SK-N-SH (cell line): ENCODE results near the gene PARP12. TPM values are rescaled to one million over a fixed set of nuclear protein-coding genes. Genes with fewer than 3 reads are reported as not detected.

Experiments used
- CTCF ChIA-PET: fragments of 300-600, 350-600 bp; formaldehyde crosslinking; extraction: SDS; loops from one replicate; lab custom pipeline; 2021; lab: Yijun Ruan, JAX
- POLR2A ChIA-PET: fragments of 350-600 bp; sonication (Branson Sonifier 250); formaldehyde crosslinking; extraction: SDS; loops from one replicate; lab custom pipeline; 2020; ENCODE audit warnings: antibody characterized with exemption, inconsistent platforms; lab: Yijun Ruan, JAX
- DNase-seq: peaks from one replicate; pipeline ENCODE4 v3.0.0; 2012
- H2AFZ ChIP-seq: fragments of 200-600 bp; sonication (generic); 2 replicates; pipeline ENCODE4 v1.8.1; 2016; ENCODE audit warnings: antibody characterized with exemption, mild to moderate bottlenecking, low read depth
- H3F3A ChIP-seq: fragments of 200-600 bp; sonication (generic); replicated peaks from 2 replicates; pipeline ENCODE3; 2016; ENCODE audit warnings: antibody characterized with exemption, mild to moderate bottlenecking; ENCODE audit not compliant: insufficient read depth
- H3K27ac ChIP-seq, 2 experiments: fragments of 200-500 bp in 1 of 2; fragments of 200-600 bp in 1 of 2; sonication (Bioruptor generic) in 1 of 2; sonication (generic), shearing (Covaris generic) in 1 of 2; 2 replicates each; pipeline versions ENCODE4 v1.5.1 to v1.6.1; 2014 to 2016; ENCODE audit warnings: low read depth in 2 of 2, inconsistent platforms in 1 of 2, low read length in 1 of 2, mild to moderate bottlenecking in 1 of 2, mixed read lengths in 1 of 2
- H3K27me3 ChIP-seq: fragments of 200-600 bp; sonication (generic), shearing (Covaris generic); 2 replicates; pipeline ENCODE4 v1.6.1; 2016; ENCODE audit warnings: mixed run types; ENCODE audit not compliant: insufficient read depth
- H3K36me3 ChIP-seq, 2 experiments: fragments of 200-500 bp in 1 of 2; fragments of 200-600 bp in 1 of 2; sonication (Bioruptor generic) in 1 of 2; sonication (generic) in 1 of 2; replicated peaks in 1 of 2; 2 replicates each; pipeline versions ENCODE3 to v1.5.1; 2014 to 2016; ENCODE audit warnings: low read length in 1 of 2, mild to moderate bottlenecking in 1 of 2; ENCODE audit not compliant: insufficient read depth in 2 of 2, control insufficient read depth in 1 of 2
- H3K4me1 ChIP-seq, 2 experiments: fragments of 200-500 bp in 1 of 2; fragments of 200-600 bp in 1 of 2; sonication (Bioruptor generic) in 1 of 2; sonication (generic), shearing (Covaris generic) in 1 of 2; 2 replicates each; pipeline versions ENCODE4 v1.5.1 to v1.6.1; 2014 to 2016; ENCODE audit warnings: low read depth in 1 of 2, low read length in 1 of 2, mixed run types in 1 of 2; ENCODE audit not compliant: insufficient read depth in 2 of 2, control insufficient read depth in 1 of 2
- H3K4me2 ChIP-seq: fragments of 200-600 bp; sonication (generic), shearing (Covaris generic); 2 replicates; pipeline ENCODE4 v1.6.1; 2017; ENCODE audit warnings: mixed run types
- H3K4me3 ChIP-seq, 2 experiments: fragments of 200-500 bp in 1 of 2; fragments of 200-600 bp in 1 of 2; sonication (Bioruptor generic) in 1 of 2; sonication (generic), shearing (Covaris generic) in 1 of 2; 2 replicates each; pipeline versions ENCODE4 v1.5.1 to v1.8.1; 2014 to 2016; ENCODE audit warnings: low read depth in 2 of 2, inconsistent platforms in 1 of 2, low read length in 1 of 2, mild to moderate bottlenecking in 1 of 2, mixed read lengths in 1 of 2, moderate library complexity in 1 of 2
- H3K79me2 ChIP-seq: fragments of 200-600 bp; sonication (generic); 2 replicates; pipeline ENCODE4 v1.8.1; 2017; ENCODE audit warnings: mild to moderate bottlenecking; ENCODE audit not compliant: insufficient read depth
- H3K9ac ChIP-seq: fragments of 200-600 bp; sonication (generic); 2 replicates; pipeline ENCODE4 v1.6.1; 2017; ENCODE audit warnings: mixed run types
- H3K9me2 ChIP-seq: fragments of 200-600 bp; sonication (generic); 2 replicates; pipeline ENCODE4 v1.6.1; 2017; ENCODE audit warnings: mixed run types
- H3K9me3 ChIP-seq: fragments of 200-600 bp; sonication (generic); 2 replicates; pipeline ENCODE4 v1.6.1; 2017; ENCODE audit warnings: mixed run types, mild to moderate bottlenecking, moderate library complexity
- H4K20me1 ChIP-seq: fragments of 200-600 bp; sonication (generic); 2 replicates; pipeline ENCODE4 v1.6.1; 2017; ENCODE audit warnings: mild to moderate bottlenecking, mixed run types; ENCODE audit not compliant: insufficient read depth
- CHD2 ChIP-seq: fragments of 150-350 bp; IDR thresholded peaks from 2 replicates; pipeline ENCODE4 v1.6.1; 2018; ENCODE audit warnings: low read length; ENCODE audit not compliant: partially characterized antibody
- FOXJ3 ChIP-seq: sonication (generic); formaldehyde crosslinking; IDR thresholded peaks from 2 replicates; pipeline ENCODE4 v1.5.1; 2020; ENCODE audit warnings: mild to moderate bottlenecking, missing genetic modification reagents
- FOXM1 ChIP-seq: IDR thresholded peaks from 2 replicates; pipeline ENCODE4 v1.4.0; 2012; ENCODE audit warnings: low read depth, mild to moderate bottlenecking
- GABPA ChIP-seq: IDR thresholded peaks from 2 replicates; pipeline ENCODE4 v1.4.0; 2012; ENCODE audit warnings: low read depth, mild to moderate bottlenecking
- GATA2 ChIP-seq: sonication (generic); formaldehyde crosslinking; IDR thresholded peaks from 2 replicates; pipeline ENCODE4 v1.5.0; 2020; ENCODE audit warnings: mild to moderate bottlenecking, missing genetic modification reagents
- IRF3 ChIP-seq: fragments of 150-350 bp; IDR thresholded peaks from 2 replicates; pipeline ENCODE4 v1.6.1; 2016; ENCODE audit warnings: mild to moderate bottlenecking, low read depth, low read length
- JUND ChIP-seq: IDR thresholded peaks from 2 replicates; pipeline ENCODE4 v1.4.0; 2012
- MAX ChIP-seq: IDR thresholded peaks from 2 replicates; pipeline ENCODE4 v1.4.0; 2012; ENCODE audit warnings: low read depth
- NFIC ChIP-seq: IDR thresholded peaks from 2 replicates; pipeline ENCODE4 v1.4.0; 2012; ENCODE audit warnings: borderline replicate concordance
- NRF1 ChIP-seq: IDR thresholded peaks from 2 replicates; pipeline ENCODE4 v1.6.1; 2012; ENCODE audit warnings: low read depth, mild to moderate bottlenecking, low read length
- PBX3 ChIP-seq: IDR thresholded peaks from 2 replicates; pipeline ENCODE4; 2012
- POLR2AphosphoS5 ChIP-seq: IDR thresholded peaks from 2 replicates; pipeline ENCODE4 v1.6.1; 2012; ENCODE audit warnings: low read depth, low read length
- RAD21 ChIP-seq: IDR thresholded peaks from 2 replicates; pipeline ENCODE4 v1.6.1; 2012; ENCODE audit warnings: mild to moderate bottlenecking, low read length
- RCOR1 ChIP-seq: fragments of 150-350 bp; IDR thresholded peaks from 2 replicates; pipeline ENCODE4 v1.6.1; 2017; ENCODE audit warnings: antibody characterized with exemption, low read length
- REST ChIP-seq: IDR thresholded peaks from 2 replicates; pipeline ENCODE4 v1.6.1; 2012; ENCODE audit warnings: mild to moderate bottlenecking, low read depth, low read length, moderate library complexity
- RFX5 ChIP-seq: IDR thresholded peaks from 2 replicates; pipeline ENCODE4 v1.6.1; 2012; ENCODE audit warnings: mild to moderate bottlenecking, improper control_type of control experiment, low read length
- RXRA ChIP-seq: IDR thresholded peaks from 2 replicates; pipeline ENCODE4 v1.4.0; 2012; ENCODE audit warnings: low read depth, mild to moderate bottlenecking, borderline replicate concordance
- SIN3A ChIP-seq: IDR thresholded peaks from 2 replicates; pipeline ENCODE4 v1.6.1; 2012; ENCODE audit warnings: low read depth, mild to moderate bottlenecking, low read length, moderate library complexity, borderline replicate concordance
- TAF1 ChIP-seq: IDR thresholded peaks from 2 replicates; pipeline ENCODE4 v1.6.1; 2012; ENCODE audit warnings: low read depth, mild to moderate bottlenecking, low read length, moderate library complexity, borderline replicate concordance
- TCF12 ChIP-seq: IDR thresholded peaks from 2 replicates; pipeline ENCODE4 v1.4.0; 2012
- TEAD4 ChIP-seq: IDR thresholded peaks from 2 replicates; pipeline ENCODE4 v1.4.0; 2012; ENCODE audit warnings: mild to moderate bottlenecking, borderline replicate concordance; ENCODE audit not compliant: insufficient read depth
- WGBS: methylation state at CpG from one replicate; pipeline ENCODE4 v1.1.6; 2017; ENCODE audit warnings: low lambda C conversion rate; 5-methylcytosine and 5-hydroxymethylcytosine counted together
- polyA plus RNA-seq, 3 experiments: library from polyadenylated mRNA; depleted of rRNA; stranded (reverse); fragments of >200 nt; gene quantifications; 2 replicates each; pipeline ENCODE4 v1.2.3, GENCODE V29; 2012

PARP12 gene
- polyA plus RNA-seq, 1 of the 3 experiments (the other 2 are of a cell fraction) = 17.7 TPM

- no peak for TF ChIP-seq RFX5
- TF ChIP-seq RXRA = no peak
- no peak for TF ChIP-seq GABPA
- no peak for TF ChIP-seq TCF12
- TF ChIP-seq RAD21 = no peak
- no peak for TF ChIP-seq FOXJ3
Measured at GRCh38 chr7:140068033-140068432, 5.3 kb upstream of the PARP12 start (continued).

- no peaks in the 10 kb centered on the region for H4K20me1 ChIP-seq
- H3K27me3 ChIP-seq = no peaks in the 10 kb centered on the region
- peaks cover 22% of the 10 kb centered on the region for H3K9me3 ChIP-seq
- H3K4me2 ChIP-seq = no peak overlapping the region
- no peak overlapping the region for H3K9ac ChIP-seq
- no peaks in the 10 kb centered on the region for H3K79me2 ChIP-seq
- H3K36me3 ChIP-seq = no peaks in the 10 kb centered on the region
- no peaks in the 10 kb centered on the region for H3F3A ChIP-seq
- POLR2A ChIA-PET = no interaction called here
- WGBS = 47% methylated on average over 2 of the region's 2 CpGs
- H2AFZ ChIP-seq = no peak overlapping the region
- peaks cover 0 to 3% of the 10 kb centered on the region in 2 experiments; a peak in 1 of 4 replicates for H3K4me1 ChIP-seq
- H3K9me2 ChIP-seq = no peaks in the 10 kb centered on the region
- no peak overlapping the region for H3K27ac ChIP-seq
- H3K4me3 ChIP-seq = no peak overlapping the region
- no peak for DNase-seq
- TF ChIP-seq FOXM1 (no peak), IRF3 (no peak), TEAD4 (no peak), NRF1 (no peak), RCOR1 (no peak)
- TF ChIP-seq, all 33 proteins: peak for 0
- CTCF ChIA-PET = no interaction called here
Measured at GRCh38 chr7:140067052-140067451, 4.3 kb upstream of the PARP12 start.

- H3K4me3 ChIP-seq = peak overlapping the region; percentile 56 to 70
- H3K4me1 ChIP-seq = peaks cover 18 to 34% of the 10 kb centered on the region in 2 experiments
- ChIA-PET POLR2A (interaction anchor here (1.2 kb wide), 1 partner anchor 19 kb away, joined by 4 read pairs; no protein-coding TSS in a partner anchor), CTCF (interaction anchor here (1.2 to 1.7 kb wide), 2 partner anchors 17 to 94 kb away, joined by 4 read pairs; no protein-coding TSS in a partner anchor)
- no peak overlapping the region for H3K9ac ChIP-seq
- no peaks in the 10 kb centered on the region for H3K9me2 ChIP-seq
- peaks cover 20% of the 10 kb centered on the region for H3F3A ChIP-seq
- DNase-seq = no peak
- H3K4me2 ChIP-seq = peak overlapping the region; percentile 72
- peaks cover 11% of the 10 kb centered on the region for H3K9me3 ChIP-seq
- H2AFZ ChIP-seq = peak overlapping the region; percentile 95; the same call in 1 of the 2 replicates
- 86% methylated on average over 32 of the region's 32 CpGs for WGBS
- no peaks in the 10 kb centered on the region for H3K36me3 ChIP-seq
- 0 out of 2 replicates have a peak, but pooled peaks cover 5% of the 10 kb centered on the region for H3K79me2 ChIP-seq
- H3K27me3 ChIP-seq = no peaks in the 10 kb centered on the region
- H4K20me1 ChIP-seq = no peaks in the 10 kb centered on the region
- no peak overlapping the region; a peak in 1 of 4 replicates for H3K27ac ChIP-seq
- TF ChIP-seq REST (no peak), JUND (no peak), SIN3A (no peak), TAF1 (no peak), PBX3 (no peak), TCF12 (no peak), NFIC (no peak), RFX5 (no peak), MAX (no peak), RAD21 (no peak), FOXM1 (no peak), GATA2 (CRISPR knock-in tag) (no peak), POLR2AphosphoS5 (no peak), CHD2 (no peak), IRF3 (no peak)
Measured at GRCh38 chr7:140062118-140062527, 628 bp downstream of the PARP12 start.
